BLaER1 (cell line): ENCODE results near the gene LY86.

ENCODE experiments used
- H3K27ac ChIP-seq: shearing (Covaris generic); formaldehyde crosslinking; 2 replicates; pipeline ENCODE4 v1.8.1; 2022
- H3K27me3 ChIP-seq: shearing (Covaris generic); formaldehyde crosslinking; 2 replicates; pipeline ENCODE4 v1.8.1; 2022
- H3K36me3 ChIP-seq: shearing (Covaris generic); formaldehyde crosslinking; 2 replicates; pipeline ENCODE4 v1.8.1; 2022
- H3K4me1 ChIP-seq: shearing (Covaris generic); formaldehyde crosslinking; 2 replicates; pipeline ENCODE4 v1.8.1; 2022
- H3K4me2 ChIP-seq: shearing (Covaris generic); formaldehyde crosslinking; 2 replicates; pipeline ENCODE4 v1.8.1; 2022
- H3K4me3 ChIP-seq: shearing (Covaris generic); formaldehyde crosslinking; 2 replicates; pipeline ENCODE4 v1.8.1; 2022
- H3K9ac ChIP-seq: shearing (Covaris generic); formaldehyde crosslinking; 2 replicates; pipeline ENCODE4 v1.8.1; 2022
- H3K9me3 ChIP-seq: shearing (Covaris generic); formaldehyde crosslinking; 2 replicates; pipeline ENCODE4 v1.8.1; 2022
- H4K20me1 ChIP-seq: shearing (Covaris generic); formaldehyde crosslinking; 2 replicates; pipeline ENCODE4 v1.8.1; 2022
- Cebpa-rat ChIP-seq: shearing (Covaris generic); IDR thresholded peaks from 2 replicates; pipeline ENCODE4 v1.8.1; 2022

Gene LY86

DNA sequence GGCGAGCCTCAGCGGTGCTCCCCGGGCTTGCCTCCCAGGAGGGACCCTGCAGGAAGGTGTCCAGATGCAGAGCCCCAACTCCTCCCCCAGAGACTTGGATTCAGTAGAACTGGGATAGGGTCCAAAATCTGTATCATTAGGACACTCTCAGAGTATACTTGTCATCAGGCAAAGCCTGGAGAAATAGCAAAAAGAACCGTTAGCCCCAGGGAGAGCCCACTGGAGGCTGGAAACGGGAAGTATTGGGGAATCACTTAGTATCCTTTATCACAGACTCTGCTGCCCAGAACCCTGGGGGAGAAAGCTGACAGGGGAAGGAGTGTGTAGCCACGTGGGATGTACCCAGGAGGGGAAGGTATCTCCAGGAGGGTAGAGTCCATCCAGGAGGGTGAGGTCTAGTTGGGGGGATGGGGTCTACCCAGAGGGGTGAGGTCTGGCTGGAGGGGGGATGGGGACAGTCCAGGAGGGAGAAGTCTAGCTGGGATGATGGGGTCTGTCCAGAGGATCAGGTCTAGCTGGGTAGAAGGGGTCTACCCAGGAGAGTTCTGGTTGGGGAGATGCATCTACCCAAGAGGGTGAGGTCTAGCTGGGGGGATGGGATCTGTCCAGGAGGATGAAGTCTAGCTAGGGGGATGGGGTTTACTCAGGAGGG is 107.2 kb downstream of the LY86 start:
- Histone ChIP-seq H3K36me3 (peaks cover 25% of the 10 kb centered on the region), H3K27ac (peak overlapping the region; percentile 31), H3K27me3 (no peaks in the 10 kb centered on the region), H3K9me3 (peaks cover 16% of the 10 kb centered on the region), H3K4me3 (no peak overlapping the region), H3K4me1 (peaks cover 71% of the 10 kb centered on the region), H4K20me1 (no peaks in the 10 kb centered on the region), H3K9ac (0 out of 2 replicates have a peak overlapping the region, but pooled peaks have one; percentile 30), H3K4me2 (peak overlapping the region; percentile 95)
- TF ChIP-seq Cebpa-rat, result no peak

DNA sequence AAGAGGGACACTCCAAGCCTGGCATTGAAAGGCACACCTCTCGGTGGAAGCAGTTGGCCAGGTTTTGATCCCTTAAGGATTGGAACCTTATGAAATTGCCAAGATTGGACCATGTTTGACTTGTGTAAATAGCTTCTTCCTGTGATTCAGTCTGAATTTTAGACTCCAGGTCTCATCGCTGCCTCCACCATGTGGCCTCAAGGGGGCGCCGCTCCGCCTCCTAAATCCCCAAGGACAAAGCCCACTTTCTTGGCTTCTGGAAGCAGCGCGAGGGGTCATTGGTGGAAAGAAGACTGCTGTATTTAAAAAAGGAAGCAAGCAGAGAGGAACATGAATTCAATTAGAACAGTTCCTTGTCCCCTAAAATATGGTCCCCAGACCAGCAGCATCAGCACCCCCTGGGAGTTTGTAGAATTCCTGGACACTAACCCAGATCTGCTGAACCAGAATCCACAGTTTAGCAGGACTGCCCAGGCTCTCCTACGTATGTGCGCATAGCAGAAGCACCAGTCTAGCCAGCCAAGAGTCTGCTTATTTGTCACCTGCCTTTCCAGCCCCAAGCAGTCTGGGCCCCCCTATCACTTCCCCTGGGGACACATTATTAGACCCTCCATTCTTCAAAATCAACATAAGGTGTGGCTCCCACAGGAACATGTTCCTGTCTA is 108.5 kb downstream of the LY86 start:
- Histone ChIP-seq H3K9me3 (peaks cover 4% of the 10 kb centered on the region), H3K27ac (peak overlapping the region; percentile 31), H3K4me3 (no peak overlapping the region), H3K27me3 (no peaks in the 10 kb centered on the region), H3K36me3 (peaks cover 14% of the 10 kb centered on the region; the same call in 1 of the 2 replicates), H4K20me1 (no peaks in the 10 kb centered on the region), H3K9ac (0 out of 2 replicates have a peak overlapping the region, but pooled peaks have one; percentile 30), H3K4me2 (peak overlapping the region; percentile 95), H3K4me1 (peaks cover 83% of the 10 kb centered on the region)
- TF ChIP-seq Cebpa-rat, result no peak

DNA sequence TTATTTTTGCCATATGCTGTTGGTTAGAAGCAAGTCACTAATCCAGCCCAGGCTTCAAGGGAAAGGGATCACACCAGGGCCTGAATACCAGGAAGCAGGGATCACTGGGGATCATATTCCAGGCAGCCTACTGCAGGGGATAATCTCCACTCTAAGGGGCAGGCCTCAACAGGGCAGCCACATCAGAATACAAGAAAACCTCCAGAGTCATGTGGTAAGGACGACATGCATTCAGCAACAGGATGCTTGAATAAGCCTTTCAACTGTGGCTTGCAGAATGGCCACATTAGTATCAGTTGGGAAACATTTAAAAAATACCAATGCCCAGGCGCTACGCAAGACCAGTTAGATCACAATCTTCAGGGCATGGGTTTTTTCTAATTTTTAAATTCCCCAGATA is 109.1 kb downstream of the LY86 start:
- no peak overlapping the region for H3K4me3 ChIP-seq
- no peaks in the 10 kb centered on the region for H3K27me3 ChIP-seq
- H3K4me2 ChIP-seq, result peak overlapping the region; percentile 95
- H3K27ac ChIP-seq, result peak overlapping the region; percentile 31; the same call in 1 of the 2 replicates
- peaks cover 13% of the 10 kb centered on the region; the same call in 1 of the 2 replicates for H3K36me3 ChIP-seq
- H3K9me3 ChIP-seq, result no peaks in the 10 kb centered on the region
- H3K4me1 ChIP-seq, result peaks cover 85% of the 10 kb centered on the region
- no peak overlapping the region for H3K9ac ChIP-seq
- TF ChIP-seq Cebpa-rat, result 0 out of 2 replicates have a peak, but pooled peaks have one; percentile 24
- no peaks in the 10 kb centered on the region for H4K20me1 ChIP-seq

DNA sequence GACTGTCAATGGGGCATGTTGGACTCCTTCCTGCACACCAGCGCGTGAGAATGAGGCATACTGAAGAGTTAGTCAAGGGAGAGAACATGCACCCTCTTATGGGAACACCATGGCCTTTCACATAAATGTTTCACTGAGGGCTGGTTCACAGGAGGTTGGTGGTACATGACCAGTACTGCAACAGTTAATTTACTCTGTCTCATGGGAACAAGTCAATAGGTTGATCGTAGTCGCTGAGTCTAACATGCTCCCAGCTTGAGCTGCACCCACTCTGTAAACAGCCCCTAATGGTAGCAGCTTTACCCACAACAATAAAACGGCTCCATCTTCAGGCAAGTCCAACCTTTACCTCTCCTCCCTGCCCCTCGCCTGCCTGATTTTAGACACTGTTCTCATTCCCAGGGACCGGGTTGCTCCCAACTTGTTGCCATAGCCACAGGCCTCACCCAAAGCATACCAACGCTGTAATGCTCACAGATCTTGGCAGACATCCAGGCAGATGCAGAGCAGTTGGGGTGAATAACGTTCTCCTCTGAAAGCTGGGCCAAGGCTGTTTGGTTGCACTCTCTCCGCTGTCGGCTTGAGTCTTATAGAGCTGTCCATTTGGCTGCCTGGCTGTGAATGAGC is 111.3 kb downstream of the LY86 start:
- Histone ChIP-seq H3K27me3 (no peaks in the 10 kb centered on the region), H3K9ac (peak overlapping the region; percentile 81; the same call in 1 of the 2 replicates), H3K4me3 (0 out of 2 replicates have a peak overlapping the region, but pooled peaks have one; percentile 57), H3K36me3 (peaks cover 13% of the 10 kb centered on the region; the same call in 1 of the 2 replicates), H3K4me2 (peak overlapping the region; percentile 95), H3K4me1 (peaks cover 96% of the 10 kb centered on the region), H3K27ac (peak overlapping the region; percentile 92), H3K9me3 (no peaks in the 10 kb centered on the region), H4K20me1 (no peaks in the 10 kb centered on the region)
- no peak for TF ChIP-seq Cebpa-rat

DNA sequence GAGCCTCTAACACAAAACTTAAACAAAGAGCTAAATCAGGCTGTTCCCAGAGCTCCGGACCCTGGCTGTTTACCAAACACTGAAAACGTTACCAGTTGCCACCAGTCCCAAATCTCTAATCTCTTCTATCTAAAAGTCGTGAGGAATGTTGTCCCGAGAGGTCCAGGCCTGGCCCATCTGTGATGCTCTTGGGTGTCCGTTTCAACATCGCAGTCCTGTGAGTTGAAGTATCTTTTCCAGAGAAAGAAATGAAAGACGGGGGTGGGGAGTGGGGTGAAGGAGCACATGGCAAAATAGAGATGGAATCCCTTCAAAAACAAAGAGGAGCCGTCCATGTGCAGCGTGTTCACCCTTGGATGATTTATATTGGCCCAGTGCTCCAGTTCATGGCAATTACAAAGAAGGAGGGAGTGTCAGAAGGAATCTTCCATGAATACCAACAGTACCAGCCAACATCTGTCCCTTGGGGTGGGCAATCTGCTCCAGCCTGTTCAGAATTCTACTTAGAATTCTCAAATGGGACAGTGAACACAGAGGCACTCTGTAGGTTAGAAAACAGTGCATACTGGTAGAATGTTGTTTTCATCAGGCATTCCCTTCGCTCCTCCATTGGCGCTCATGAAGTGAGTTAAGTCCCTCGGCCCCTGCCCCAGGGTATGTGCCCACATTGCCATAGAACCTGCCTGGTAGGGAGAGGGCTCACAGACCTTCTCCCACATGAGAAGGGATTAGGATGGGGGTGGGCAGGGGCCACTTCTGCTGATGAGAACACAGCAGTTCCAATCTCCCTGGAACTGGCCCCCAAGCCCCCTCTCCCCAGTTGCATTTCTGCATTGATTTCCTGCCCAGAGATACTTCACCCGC is 112.1 kb downstream of the LY86 start:
- Histone ChIP-seq H3K9ac (peak overlapping the region; percentile 81), H3K4me2 (peak overlapping the region; percentile 95), H3K4me1 (peaks cover 96% of the 10 kb centered on the region), H3K9me3 (no peaks in the 10 kb centered on the region), H3K4me3 (peak overlapping the region; percentile 57), H3K36me3 (peaks cover 13% of the 10 kb centered on the region; the same call in 1 of the 2 replicates), H3K27ac (peak overlapping the region; percentile 92), H3K27me3 (no peaks in the 10 kb centered on the region), H4K20me1 (no peaks in the 10 kb centered on the region)
- TF ChIP-seq Cebpa-rat, result no peak

DNA sequence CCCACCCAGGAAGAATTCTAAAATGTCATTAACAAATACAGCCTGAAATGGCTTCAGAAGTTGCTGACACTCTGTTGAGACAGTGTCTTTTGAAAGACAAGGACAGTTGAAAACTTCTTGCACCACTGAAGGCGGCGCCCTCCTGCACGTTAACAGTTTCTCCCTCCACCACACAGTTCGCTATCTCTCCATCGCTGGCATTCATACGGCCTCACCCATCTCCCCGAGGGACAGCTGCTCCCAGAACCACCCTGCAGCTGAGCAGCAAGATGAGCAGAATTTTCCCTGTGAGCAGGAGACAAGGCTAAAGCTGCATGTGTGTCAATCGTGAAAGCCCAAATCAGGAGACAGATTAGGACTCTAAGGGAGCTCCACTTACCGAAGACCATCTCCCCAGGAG is 113.3 kb downstream of the LY86 start:
- no peaks in the 10 kb centered on the region for H3K9me3 ChIP-seq
- no peaks in the 10 kb centered on the region for H3K27me3 ChIP-seq
- peaks cover 9% of the 10 kb centered on the region; the same call in 1 of the 2 replicates for H3K36me3 ChIP-seq
- H4K20me1 ChIP-seq, result no peaks in the 10 kb centered on the region
- peaks cover 85% of the 10 kb centered on the region for H3K4me1 ChIP-seq
- peak overlapping the region; percentile 92 for H3K27ac ChIP-seq
- H3K4me2 ChIP-seq, result peak overlapping the region; percentile 95
- H3K9ac ChIP-seq, result peak overlapping the region; percentile 81
- TF ChIP-seq Cebpa-rat, result no peak
- peak overlapping the region; percentile 57 for H3K4me3 ChIP-seq

DNA sequence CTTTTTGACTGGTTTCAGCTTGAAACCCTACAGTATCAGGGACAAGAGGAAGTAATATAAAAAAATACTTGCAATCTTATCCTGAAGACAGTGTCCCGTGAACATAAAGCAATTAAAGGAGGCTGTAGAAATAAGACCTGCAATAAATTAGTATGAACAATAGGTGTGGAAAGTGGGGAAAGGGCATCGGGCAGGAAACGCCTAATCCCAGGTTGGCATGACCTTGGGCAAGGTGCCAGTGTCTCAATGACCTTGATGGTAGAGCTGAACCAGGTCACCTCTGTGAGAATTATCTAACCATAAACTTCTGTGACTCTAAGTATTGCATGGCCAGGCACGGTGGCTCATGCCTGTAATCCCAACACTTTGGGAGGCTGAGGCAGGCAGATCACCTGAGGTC is 115.2 kb downstream of the LY86 start:
- H3K27ac ChIP-seq, result peak overlapping the region; percentile 84
- H3K9ac ChIP-seq, result peak overlapping the region; percentile 57; the same call in 1 of the 2 replicates

More for the DNA sequence above, 115.2 kb downstream of the LY86 start:
- no peaks in the 10 kb centered on the region for H3K9me3 ChIP-seq
- TF ChIP-seq Cebpa-rat, result no peak
- H3K4me3 ChIP-seq, result no peak overlapping the region
- H3K4me2 ChIP-seq, result peak overlapping the region; percentile 84
- H3K4me1 ChIP-seq, result peaks cover 67% of the 10 kb centered on the region
- H4K20me1 ChIP-seq, result no peaks in the 10 kb centered on the region
- H3K27me3 ChIP-seq, result no peaks in the 10 kb centered on the region
- no peaks in the 10 kb centered on the region for H3K36me3 ChIP-seq
